EL (cell line): ENCODE results near the gene LMOD2.

Experiments used
- DNase-seq: peaks from one replicate; pipeline ENCODE4 v3.0.0-alpha.2; 2016

LMOD2 gene

GRCh38 chr7:123641901-123642300 lies 13.8 kb upstream of the LMOD2 start:
- no peak for DNase-seq

GRCh38 chr7:123643495-123644441 lies 11.9 kb upstream of the LMOD2 start:
- DNase-seq = peak; percentile 68

- DNase-seq = no peak
Observed at GRCh38 chr7:123645516-123645915, 10.2 kb upstream of the LMOD2 start.

- peak; percentile 37 for DNase-seq
Observed at GRCh38 chr7:123647106-123647730, 8.4 kb upstream of the LMOD2 start.

- DNase-seq = peak; percentile 18
Observed at GRCh38 chr7:123649964-123650363, 5.7 kb upstream of the LMOD2 start.

- DNase-seq = no peak
Observed at GRCh38 chr7:123650595-123650994, 5.1 kb upstream of the LMOD2 start.

GRCh38 chr7:123652406-123652805 lies 3.3 kb upstream of the LMOD2 start:
- DNase-seq = no peak

- no peak for DNase-seq
Observed at GRCh38 chr7:123653162-123653561, 2.5 kb upstream of the LMOD2 start.

GRCh38 chr7:123656544-123657303 lies 1.1 kb downstream of the LMOD2 start:
- DNase-seq = no peak

GRCh38 chr7:123657304-123657685 lies 1.6 kb downstream of the LMOD2 start:
- DNase-seq = no peak

GRCh38 chr7:123658023-123658422 lies 2.4 kb downstream of the LMOD2 start:
- DNase-seq = no peak

- no peak for DNase-seq
Observed at GRCh38 chr7:123660514-123661354, 5.1 kb downstream of the LMOD2 start.

GRCh38 chr7:123661765-123662164 lies 6.1 kb downstream of the LMOD2 start:
- no peak for DNase-seq

GRCh38 chr7:123662293-123662692 lies 6.6 kb downstream of the LMOD2 start:
- DNase-seq = no peak

- no peak for DNase-seq
Observed at GRCh38 chr7:123662755-123663154, 7.1 kb downstream of the LMOD2 start.

GRCh38 chr7:123663200-123663599 lies 7.5 kb downstream of the LMOD2 start:
- DNase-seq = no peak

GRCh38 chr7:123665157-123665556 lies 9.5 kb downstream of the LMOD2 start:
- no peak for DNase-seq

- no peak for DNase-seq
Observed at GRCh38 chr7:123665896-123666295, 10.2 kb downstream of the LMOD2 start.

- no peak for DNase-seq
Observed at GRCh38 chr7:123666492-123666891, 10.8 kb downstream of the LMOD2 start.

- DNase-seq = no peak
Observed at GRCh38 chr7:123669485-123669884, 13.8 kb downstream of the LMOD2 start.

GRCh38 chr7:123673137-123673732 lies 17.6 kb downstream of the LMOD2 start:
- no peak for DNase-seq

- no peak for DNase-seq
Observed at GRCh38 chr7:123673752-123674398, 18.2 kb downstream of the LMOD2 start.
